ENCODE data around the gene DOCK4. TPM values are rescaled to one million over a fixed set of nuclear protein-coding genes. Genes with fewer than 3 reads are reported as not detected.
"Not testable (repeated sequence)": the region's sequence is repeated elsewhere in the genome, so short reads cannot be mapped to it uniquely, and the experiment has no call there.

Gene DOCK4
- total RNA-seq, 3 donors from 2014 or later, result 31.7 to 43.3 (median 41.9) TPM

DNA sequence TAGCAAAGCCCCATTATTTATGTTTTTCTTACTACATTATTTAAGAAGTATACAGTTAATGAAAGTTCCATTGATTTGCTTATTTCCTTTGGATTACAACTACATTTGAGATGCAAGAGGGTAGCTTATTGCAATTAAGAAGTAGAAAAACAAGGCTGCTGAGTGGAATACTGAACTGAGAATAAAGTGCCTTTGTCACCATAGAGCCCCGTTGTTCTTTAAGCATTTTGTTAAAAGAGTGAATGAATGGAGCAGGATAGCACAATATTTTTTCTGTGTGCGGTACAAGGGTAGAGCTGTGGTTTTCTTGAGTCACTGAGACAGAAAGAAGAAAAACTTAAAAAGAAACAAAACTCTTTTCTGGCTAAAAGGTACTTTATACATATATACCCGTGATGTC, 45.9 kb upstream of the DOCK4 start:
- no peak overlapping the region for H3K27ac ChIP-seq
- no peaks in the 10 kb centered on the region for H3K27me3 ChIP-seq
- TF ChIP-seq, protein P1, sequence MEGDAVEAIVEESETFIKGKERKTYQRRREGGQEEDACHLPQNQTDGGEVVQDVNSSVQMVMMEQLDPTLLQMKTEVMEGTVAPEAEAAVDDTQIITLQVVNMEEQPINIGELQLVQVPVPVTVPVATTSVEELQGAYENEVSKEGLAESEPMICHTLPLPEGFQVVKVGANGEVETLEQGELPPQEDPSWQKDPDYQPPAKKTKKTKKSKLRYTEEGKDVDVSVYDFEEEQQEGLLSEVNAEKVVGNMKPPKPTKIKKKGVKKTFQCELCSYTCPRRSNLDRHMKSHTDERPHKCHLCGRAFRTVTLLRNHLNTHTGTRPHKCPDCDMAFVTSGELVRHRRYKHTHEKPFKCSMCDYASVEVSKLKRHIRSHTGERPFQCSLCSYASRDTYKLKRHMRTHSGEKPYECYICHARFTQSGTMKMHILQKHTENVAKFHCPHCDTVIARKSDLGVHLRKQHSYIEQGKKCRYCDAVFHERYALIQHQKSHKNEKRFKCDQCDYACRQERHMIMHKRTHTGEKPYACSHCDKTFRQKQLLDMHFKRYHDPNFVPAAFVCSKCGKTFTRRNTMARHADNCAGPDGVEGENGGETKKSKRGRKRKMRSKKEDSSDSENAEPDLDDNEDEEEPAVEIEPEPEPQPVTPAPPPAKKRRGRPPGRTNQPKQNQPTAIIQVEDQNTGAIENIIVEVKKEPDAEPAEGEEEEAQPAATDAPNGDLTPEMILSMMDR (IDR thresholded peaks at IDR 0.05), result no peak
- TF ChIP-seq POLR2AphosphoS5 (IDR thresholded peaks at IDR 0.05), result no peak
- no peak for TF ChIP-seq POLR2A (IDR thresholded peaks at IDR 0.05)
- no peak for DNase-seq (ENCODE audit: low spot score in 2 of 2)
- H3K36me3 ChIP-seq, result no peaks in the 10 kb centered on the region
- H3K9me3 ChIP-seq, result no peaks in the 10 kb centered on the region
- no peaks in the 10 kb centered on the region for H3K4me1 ChIP-seq
- intact Hi-C loops (cut with DNase I; ENCODE audit: low total_unique reads), result no loop called here
- H3K4me3 ChIP-seq, result no peak overlapping the region

DNA sequence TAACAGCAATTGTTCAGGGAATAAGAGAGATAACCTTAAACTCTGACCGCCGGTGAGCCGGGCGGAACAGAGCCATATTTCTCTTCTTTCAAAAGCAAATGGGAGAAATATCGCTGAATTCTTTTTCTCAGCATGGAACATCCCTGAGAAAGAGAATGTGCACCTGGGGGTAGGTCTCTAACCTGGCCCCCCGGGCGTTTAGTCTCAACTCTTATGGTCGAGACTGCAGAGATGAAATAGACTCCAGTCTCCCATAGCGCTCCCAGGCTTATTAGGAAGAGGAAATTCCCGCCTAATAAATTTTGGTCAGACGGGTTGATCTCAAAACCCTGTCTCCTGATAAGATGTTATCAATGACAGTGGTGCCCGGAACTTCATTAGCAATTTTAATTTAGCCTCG, 43.8 kb upstream of the DOCK4 start:
- H3K27ac ChIP-seq; H3K27me3 ChIP-seq; H3K4me3 ChIP-seq; H3K9me3 ChIP-seq; DNase-seq (ENCODE audit: low spot score in 2 of 2); H3K4me1 ChIP-seq; intact Hi-C loops (cut with DNase I; ENCODE audit: low total_unique reads); H3K36me3 ChIP-seq: not testable (repeated sequence)

DNA sequence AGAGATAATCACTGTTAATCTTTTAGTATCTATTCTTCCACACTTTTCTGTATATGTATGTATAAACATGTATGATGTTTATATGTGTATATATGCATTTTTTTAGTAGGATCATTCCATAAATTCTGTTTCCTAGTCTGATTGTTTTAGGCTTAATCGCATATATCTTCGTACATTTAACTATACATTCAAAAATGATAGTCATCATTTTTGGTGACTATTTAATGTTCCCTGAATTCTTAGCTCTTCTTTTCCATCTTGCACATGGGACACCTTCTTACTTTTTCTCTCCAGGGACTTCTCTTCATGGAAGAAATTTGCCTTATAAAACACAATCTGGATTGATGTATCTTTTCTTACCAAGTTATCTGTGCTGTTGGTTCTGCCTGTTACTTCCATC, 42.4 kb upstream of the DOCK4 start:
- no peaks in the 10 kb centered on the region for H3K4me1 ChIP-seq
- H3K4me3 ChIP-seq, result no peak overlapping the region
- H3K36me3 ChIP-seq, result no peaks in the 10 kb centered on the region
- no peaks in the 10 kb centered on the region for H3K9me3 ChIP-seq
- TF ChIP-seq, protein P1 (IDR thresholded peaks at IDR 0.05), result no peak
- TF ChIP-seq POLR2A (IDR thresholded peaks at IDR 0.05), result no peak
- TF ChIP-seq POLR2AphosphoS5 (IDR thresholded peaks at IDR 0.05), result no peak
- no peaks in the 10 kb centered on the region for H3K27me3 ChIP-seq
- no peak for DNase-seq (ENCODE audit: low spot score in 2 of 2)
- intact Hi-C loops (cut with DNase I; ENCODE audit: low total_unique reads), result no loop called here
- H3K27ac ChIP-seq, result no peak overlapping the region

DNA sequence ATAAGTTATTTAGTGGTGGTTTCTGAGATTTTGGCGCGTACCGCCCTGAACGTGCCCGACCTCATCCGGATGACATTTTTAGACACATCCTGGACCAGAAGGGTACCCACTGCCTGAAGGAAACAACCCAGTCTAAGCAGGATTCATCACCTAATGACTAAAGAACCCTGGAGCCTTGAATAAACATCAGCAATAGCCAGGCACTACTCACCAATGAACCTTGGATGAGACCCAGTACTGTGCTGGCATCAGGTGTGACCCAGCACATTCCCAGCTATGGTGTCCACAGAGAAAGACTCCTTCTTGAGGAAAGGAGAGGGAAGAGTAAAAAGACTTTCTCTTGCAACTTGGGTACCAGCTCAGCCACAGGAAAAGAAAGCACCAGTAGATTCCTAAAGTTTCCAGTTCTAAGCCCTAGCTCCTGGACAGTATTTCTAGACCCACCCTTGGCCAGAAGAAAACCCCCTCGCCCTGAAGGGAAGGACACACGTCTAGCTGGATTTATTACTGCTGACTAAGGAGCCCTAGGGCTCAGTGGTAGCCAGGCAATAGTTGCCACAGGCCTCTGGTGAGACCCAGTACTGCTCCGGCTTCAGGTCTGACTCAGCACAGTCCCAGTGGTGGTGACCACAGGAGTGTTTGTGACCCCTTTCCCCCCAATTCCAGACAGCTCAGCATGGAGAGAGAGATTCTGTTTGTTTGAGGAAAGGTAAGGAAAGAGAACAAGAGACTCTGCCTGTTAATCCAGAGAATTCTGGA, 32.8 kb upstream of the DOCK4 start:
- no peaks in the 10 kb centered on the region for H3K27me3 ChIP-seq
- intact Hi-C loops (cut with DNase I; ENCODE audit: low total_unique reads), result no loop called here
- H3K27ac ChIP-seq, result no peak overlapping the region
- no peak for DNase-seq (ENCODE audit: low spot score in 2 of 2)
- H3K36me3 ChIP-seq, result no peaks in the 10 kb centered on the region
- H3K4me1 ChIP-seq, result no peaks in the 10 kb centered on the region
- TF ChIP-seq POLR2A (IDR thresholded peaks at IDR 0.05) (no peak), POLR2AphosphoS5 (IDR thresholded peaks at IDR 0.05) (no peak)
- TF ChIP-seq, protein P1 (IDR thresholded peaks at IDR 0.05), result no peak
- H3K4me3 ChIP-seq, result no peak overlapping the region
- no peaks in the 10 kb centered on the region for H3K9me3 ChIP-seq

DNA sequence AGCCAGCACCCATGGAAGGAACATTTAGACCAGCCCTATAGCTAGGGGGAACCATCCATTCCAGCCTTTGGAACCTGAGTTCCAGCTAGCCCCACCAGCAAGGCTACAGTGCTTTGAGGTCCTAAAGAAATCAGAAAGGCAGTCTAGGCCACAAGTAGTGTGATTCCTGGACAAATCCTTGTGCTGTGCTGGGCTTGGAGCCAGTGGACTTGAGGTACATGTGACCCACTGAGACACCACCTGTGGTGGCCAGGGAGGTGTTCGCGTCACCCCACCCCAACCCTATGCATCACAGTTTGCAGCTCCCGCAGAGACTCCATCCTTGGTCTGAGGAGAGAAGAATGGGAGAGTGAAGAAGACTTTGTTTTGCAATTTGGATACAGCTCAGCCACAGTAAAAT, 32.1 kb upstream of the DOCK4 start:
- H3K4me1 ChIP-seq, result no peaks in the 10 kb centered on the region
- H3K27ac ChIP-seq, result no peak overlapping the region
- intact Hi-C loops (cut with DNase I; ENCODE audit: low total_unique reads), result no loop called here
- no peak overlapping the region for H3K4me3 ChIP-seq
- no peak for DNase-seq (ENCODE audit: low spot score in 2 of 2)
- H3K9me3 ChIP-seq, result no peaks in the 10 kb centered on the region
- H3K36me3 ChIP-seq, result no peaks in the 10 kb centered on the region
- TF ChIP-seq, protein P1 (IDR thresholded peaks at IDR 0.05), result no peak
- TF ChIP-seq POLR2AphosphoS5 (IDR thresholded peaks at IDR 0.05) (no peak), POLR2A (IDR thresholded peaks at IDR 0.05) (no peak)
- no peaks in the 10 kb centered on the region for H3K27me3 ChIP-seq
